HG03521 (cell line): ENCODE results near the gene CARD10.
"Not testable (repeated sequence)": the region's sequence is repeated elsewhere in the genome, so short reads cannot be mapped to it uniquely, and the experiment has no call there.

Experiments used
- ATAC-seq: cut with Tn5 transposase; IDR thresholded peaks from one replicate; pipeline ENCODE4 v1.9.1; 2021; ENCODE audit warnings: mild to moderate bottlenecking, moderate library complexity; ENCODE audit not compliant: unreplicated experiment

CARD10 gene

DNA sequence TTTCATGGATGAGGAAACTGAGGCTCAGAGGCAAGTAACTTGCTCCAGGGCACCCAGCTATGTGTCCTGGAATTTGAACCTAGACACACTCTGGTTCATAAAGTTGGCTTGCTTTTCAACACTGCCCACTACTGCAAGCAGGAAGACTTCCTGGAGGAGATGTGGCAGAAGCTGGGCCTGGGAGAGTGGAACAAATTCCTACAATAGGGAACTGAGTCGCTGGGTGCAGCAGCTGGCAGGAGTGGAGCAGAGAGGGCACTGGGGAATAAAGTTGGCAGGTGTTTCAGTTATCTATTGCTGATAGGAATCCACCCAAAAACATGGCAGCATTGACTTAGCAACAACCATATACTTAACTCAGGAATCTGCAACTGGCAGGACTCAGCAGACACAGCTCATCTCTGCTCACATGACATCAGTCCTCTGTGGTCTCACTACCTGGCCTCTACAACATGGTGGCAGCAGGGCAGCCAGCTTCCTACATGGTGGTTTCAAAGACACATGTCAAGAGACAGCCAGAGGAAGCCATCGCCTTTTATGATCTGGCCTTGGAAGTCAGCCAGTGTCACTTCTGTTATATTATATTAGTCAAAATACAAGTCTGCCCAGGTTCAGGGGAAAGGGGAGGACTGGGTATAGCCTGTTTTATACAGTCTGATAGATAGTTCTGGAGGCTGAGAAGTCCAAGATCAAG, 10.6 kb upstream of the CARD10 start:
- ATAC-seq, result no peak

- not testable (repeated sequence) for ATAC-seq
Measured at GRCh38 chr22:37527952-37528351, 8.7 kb upstream of the CARD10 start.

GRCh38 chr22:37527081-37527752, 8.0 kb upstream of the CARD10 start:
- ATAC-seq, result not testable (repeated sequence)

DNA sequence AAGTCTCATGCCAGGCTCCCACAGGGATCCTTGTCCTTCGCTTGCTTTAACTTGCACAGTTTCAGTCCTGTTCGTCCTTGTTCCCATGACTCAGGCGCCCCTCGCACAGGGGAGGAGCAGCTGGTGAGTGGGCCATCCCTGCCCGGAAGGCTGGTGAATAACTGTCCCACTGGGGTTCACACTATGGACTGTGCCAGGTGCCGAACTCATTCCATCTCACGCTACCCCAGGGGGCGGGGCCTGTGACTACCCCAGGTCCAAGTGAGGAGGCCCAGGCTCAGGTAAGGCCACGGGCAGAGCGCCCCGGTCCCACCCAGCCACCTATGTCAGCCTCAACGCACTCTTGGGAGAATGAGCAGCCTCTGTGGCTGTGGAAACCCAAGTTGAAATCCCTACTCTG, 7.2 kb upstream of the CARD10 start:
- no peak for ATAC-seq

- no peak for ATAC-seq
Measured at GRCh38 chr22:37525746-37526350, 6.6 kb upstream of the CARD10 start.

GRCh38 chr22:37525073-37525745, 6.0 kb upstream of the CARD10 start:
- no peak for ATAC-seq

- ATAC-seq, result no peak
Measured at GRCh38 chr22:37522482-37522881, 3.3 kb upstream of the CARD10 start.

- no peak for ATAC-seq
Measured at GRCh38 chr22:37521236-37521739, 2.1 kb upstream of the CARD10 start.

DNA sequence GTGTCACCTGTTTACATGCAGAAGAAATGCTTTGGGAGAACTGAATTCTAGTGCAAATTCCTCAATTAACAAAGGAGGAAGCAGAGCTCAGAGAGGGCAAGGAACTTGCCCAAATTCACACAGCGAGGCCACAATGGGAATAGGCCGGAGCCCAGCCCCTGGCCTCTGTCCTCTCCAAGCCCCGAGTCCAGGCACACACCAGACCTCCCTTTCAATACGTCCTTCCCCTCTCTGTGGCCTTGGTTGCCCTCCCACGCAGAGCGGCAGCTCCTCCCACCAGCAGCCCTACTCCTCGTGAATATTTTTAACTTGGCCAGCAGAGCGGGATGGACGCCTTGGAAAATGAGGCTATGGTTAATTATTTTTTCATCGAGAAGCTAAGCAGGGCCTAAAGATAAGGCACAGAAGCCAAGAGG, 1.6 kb upstream of the CARD10 start:
- ATAC-seq, result no peak

DNA sequence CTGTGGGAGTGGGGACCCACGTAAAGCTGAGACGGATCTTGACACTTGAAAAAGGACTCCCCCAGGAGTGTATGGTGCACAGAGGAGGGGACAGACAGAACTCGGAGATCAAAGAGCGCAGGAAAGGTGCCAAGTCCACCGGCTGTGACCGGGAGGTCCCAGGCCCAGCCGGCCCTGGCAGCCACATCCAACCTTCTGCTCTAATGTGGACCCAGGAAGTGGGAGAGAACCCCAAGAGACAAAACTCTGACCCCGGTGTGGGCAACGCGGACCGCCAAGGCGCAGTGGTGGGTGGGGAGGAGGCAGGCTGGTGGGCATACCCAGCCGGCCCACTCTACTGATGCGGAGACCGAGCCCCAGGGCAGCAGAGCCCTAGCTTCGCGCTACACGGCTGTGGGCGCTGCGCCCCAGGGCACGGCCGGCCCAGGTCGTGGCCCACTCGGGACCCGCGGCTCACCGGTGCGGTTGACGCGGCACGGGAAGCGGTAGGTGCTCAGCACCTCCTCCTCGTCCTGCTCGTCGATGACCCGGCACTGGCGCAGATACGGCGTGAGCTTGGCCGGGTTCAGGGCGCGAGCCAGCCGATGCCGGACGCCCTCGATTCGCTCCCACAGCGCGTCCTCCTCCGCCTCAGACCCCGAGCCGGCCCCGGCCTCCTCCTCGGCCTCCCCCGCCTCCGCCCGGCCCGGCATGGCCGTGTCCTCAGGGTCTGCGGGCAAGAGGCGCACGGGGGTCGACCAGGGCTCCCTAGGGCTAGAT, 527 bp downstream of the CARD10 start:
- ATAC-seq, result no peak

GRCh38 chr22:37517826-37518450, 1.3 kb downstream of the CARD10 start:
- no peak for ATAC-seq

DNA sequence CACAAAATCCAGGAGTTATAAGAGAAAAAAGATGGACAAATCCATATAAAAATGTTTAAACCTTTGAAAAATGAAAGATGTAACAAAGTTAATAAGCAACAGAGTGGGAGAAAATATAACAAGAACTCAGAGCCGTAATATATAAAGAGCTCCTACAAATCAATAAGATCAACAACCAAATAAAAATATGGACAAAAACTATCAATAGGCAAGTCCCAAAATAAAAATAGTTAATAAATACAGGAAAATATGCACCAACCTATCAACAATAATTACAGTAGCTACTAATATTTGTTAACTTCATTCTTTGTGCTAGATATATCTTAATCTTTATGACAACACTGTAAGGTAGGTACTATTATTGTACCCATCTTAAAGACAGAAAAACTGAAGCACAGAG, 2.8 kb downstream of the CARD10 start:
- ATAC-seq, result no peak

GRCh38 chr22:37515901-37516300, 3.3 kb downstream of the CARD10 start:
- ATAC-seq, result no peak

- ATAC-seq, result no peak
Measured at GRCh38 chr22:37514526-37515051, 4.6 kb downstream of the CARD10 start.

GRCh38 chr22:37511395-37512104, 7.7 kb downstream of the CARD10 start:
- no peak for ATAC-seq

GRCh38 chr22:37510091-37510490, 9.1 kb downstream of the CARD10 start:
- no peak for ATAC-seq

DNA sequence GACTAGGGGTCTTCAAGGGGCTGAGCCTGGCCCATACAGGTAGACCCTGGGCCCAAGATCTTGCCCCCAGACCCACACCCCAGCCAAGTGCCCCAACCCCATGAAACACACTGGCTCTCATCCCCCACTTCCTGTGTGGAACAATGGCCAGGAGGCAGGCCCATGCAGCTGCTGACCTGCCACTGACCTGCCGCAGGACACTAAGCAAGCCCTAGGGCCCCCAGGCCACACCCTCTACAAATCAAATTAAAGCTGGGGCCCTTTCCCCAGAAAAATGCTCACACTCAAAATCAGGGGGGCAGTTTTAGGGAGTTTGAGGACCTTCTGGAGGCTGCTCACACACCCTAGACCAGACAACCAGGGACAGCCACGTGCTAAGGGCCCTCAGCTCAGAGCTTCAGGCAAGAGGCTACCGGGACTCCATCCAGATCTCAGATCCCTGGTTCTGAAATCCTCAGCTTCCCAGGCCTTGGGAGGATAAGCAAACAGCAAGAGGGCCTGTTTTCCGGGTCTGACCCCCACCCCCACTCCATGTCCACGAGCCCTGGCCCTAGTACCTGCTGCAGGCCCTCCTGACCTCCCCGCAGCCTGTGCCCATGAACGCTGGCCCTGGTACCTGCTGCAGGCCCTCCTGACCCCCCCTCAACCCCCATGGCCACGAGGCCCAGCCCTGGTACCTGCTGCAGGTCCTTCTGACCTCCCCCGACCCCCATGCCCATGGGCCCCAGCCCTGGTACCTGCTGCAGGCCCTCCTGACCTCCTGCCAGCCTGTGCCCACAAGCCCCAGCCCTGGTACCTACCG, 10.0 kb downstream of the CARD10 start:
- ATAC-seq, result no peak

GRCh38 chr22:37508431-37508992, 10.7 kb downstream of the CARD10 start:
- ATAC-seq, result no peak
